A673 (cell line): ENCODE measurements around the gene NECTIN4. TPM values are rescaled to one million over a fixed set of nuclear protein-coding genes. Genes with fewer than 3 reads are reported as not detected.

Experiments used
- BruUV-seq: library from RNA; stranded (reverse); fragments of 400-500 nt; replicated peaks from 2 replicates; lab custom pipeline; 2021; lab: Mats Ljungman, UMichigan
- CTCF ChIA-PET: fragments of 300-600 bp; sonication (Branson Sonifier 250); formaldehyde crosslinking; loops from one replicate; lab custom pipeline; 2022; ENCODE audit warnings: antibody characterized with exemption; lab: Charles Lee
- POLR2A ChIA-PET: fragments of 300-600 bp; sonication (Branson Sonifier 250); formaldehyde crosslinking; loops from one replicate; lab custom pipeline; 2022; ENCODE audit warnings: antibody characterized with exemption; ENCODE audit not compliant: low non-redundant PET; lab: Charles Lee
- DNase-seq: peaks from one replicate; pipeline ENCODE4 v3.0.0-alpha.2; 2015; ENCODE audit warnings: low spot score
- H3K27ac ChIP-seq: fragments of 200-600 bp; sonication (generic); 2 replicates; pipeline ENCODE4 v1.5.1; 2016; ENCODE audit warnings: mixed run types, low read depth, mild to moderate bottlenecking, mixed read lengths, antibody characterized with exemption, low read length; ENCODE audit not compliant: poor library complexity, severe bottlenecking
- H3K27me3 ChIP-seq: fragments of 200-600 bp; sonication (generic); replicated peaks from 2 replicates; pipeline ENCODE4 v1.6.1; 2017; ENCODE audit warnings: mixed run types, low read depth, mild to moderate bottlenecking, mixed read lengths, antibody characterized with exemption, low read length; ENCODE audit not compliant: insufficient read depth, poor library complexity
- H3K36me3 ChIP-seq: fragments of 200-600 bp; sonication (generic); 2 replicates; pipeline ENCODE4 v1.6.1; 2016; ENCODE audit warnings: mixed run types, mild to moderate bottlenecking, mixed read lengths, antibody characterized with exemption, low read length; ENCODE audit not compliant: insufficient read depth, poor library complexity, severe bottlenecking
- H3K4me1 ChIP-seq: fragments of 200-600 bp; sonication (generic); 2 replicates; pipeline ENCODE4 v1.6.1; 2017; ENCODE audit warnings: mixed run types, mild to moderate bottlenecking, mixed read lengths, antibody characterized with exemption, low read length; ENCODE audit not compliant: insufficient read depth, poor library complexity, severe bottlenecking
- H3K4me3 ChIP-seq: fragments of 200-600 bp; sonication (generic); 2 replicates; pipeline ENCODE4 v1.5.1; 2016; ENCODE audit warnings: low read depth, mixed run types, mild to moderate bottlenecking, mixed read lengths, low read length; ENCODE audit not compliant: poor library complexity, severe bottlenecking
- H3K9me3 ChIP-seq: fragments of 200-600 bp; sonication (generic); 2 replicates; pipeline ENCODE4 v1.6.1; 2016; ENCODE audit warnings: mixed run types, low read depth, mild to moderate bottlenecking, mixed read lengths, antibody characterized with exemption, low read length; ENCODE audit not compliant: poor library complexity, severe bottlenecking
- EZH2 ChIP-seq: fragments of 200-600 bp; sonication (generic); IDR thresholded peaks from 2 replicates; pipeline ENCODE4 v1.6.1; 2017; ENCODE audit warnings: borderline replicate concordance, low read depth, mild to moderate bottlenecking, mixed read lengths, antibody characterized with exemption, low read length; ENCODE audit not compliant: poor library complexity, severe bottlenecking
- intact Hi-C: fragments of 100-400 bp; cut with micrococcal nuclease; formaldehyde crosslinking; loops from one replicate; pipeline ENCODE4 v1.10.0; 2022; ENCODE audit not compliant: unreplicated experiment
- total RNA-seq: library from RNA; stranded (reverse); gene quantifications from 2 replicates; pipeline ENCODE4 v1.2.3, GENCODE V29; 2021
- TF ChIP-seq, protein P1 (sequence below): fragments of 300-800, 200-600 bp; sonication (generic); conservative IDR thresholded peaks from 2 replicates; pipeline ENCODE4 v1.5.1; 2017; ENCODE audit warnings: low read depth, mild to moderate bottlenecking, antibody characterized with exemption, low read length, moderate library complexity, mixed read lengths

NECTIN4 gene
- total RNA-seq, 1 experiment from 2014 or later: not detected

DNA sequence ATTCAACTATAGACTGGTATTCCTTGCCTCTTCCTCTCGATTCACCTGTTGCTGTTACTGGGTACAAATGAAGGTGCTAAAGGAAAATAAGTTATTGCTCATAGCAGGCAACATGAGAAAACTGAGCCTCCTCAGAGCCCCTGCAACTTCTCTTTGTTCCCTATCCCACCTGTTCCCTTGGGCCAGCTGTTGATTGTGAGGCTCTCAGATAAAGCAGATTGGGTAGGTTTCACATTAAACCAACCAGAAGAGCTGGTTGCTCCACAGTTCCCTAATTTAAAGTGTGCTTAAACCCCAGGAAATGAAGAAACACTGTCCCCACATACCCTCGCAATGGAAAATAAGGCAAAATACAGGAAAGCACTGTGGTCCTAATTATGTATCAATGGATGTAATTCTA lies 38.3 kb upstream of the NECTIN4 start:
- POLR2A ChIA-PET: no interaction called here

DNA sequence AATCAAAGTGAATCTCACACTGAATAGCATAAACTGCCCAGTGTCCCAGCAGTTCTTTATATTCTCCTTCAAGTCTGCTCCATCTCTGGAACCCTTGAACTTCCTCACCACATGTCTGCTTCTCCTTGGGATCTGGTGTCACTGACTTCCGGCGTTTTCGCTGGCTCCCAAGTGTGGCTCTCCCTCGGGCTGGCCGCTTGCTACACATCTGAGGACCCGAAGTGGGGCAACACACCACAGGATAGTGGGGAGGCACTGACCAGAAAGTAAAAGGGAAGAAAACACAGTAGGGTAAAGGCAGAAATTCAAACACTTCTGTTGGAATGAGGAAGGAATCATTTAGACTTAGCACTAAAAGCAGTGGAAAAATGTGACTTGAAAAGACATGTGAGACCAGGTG lies 33.6 kb upstream of the NECTIN4 start:
- H3K36me3 ChIP-seq: peaks cover 70% of the 10 kb centered on the region
- peaks cover 9% of the 10 kb centered on the region for H3K4me1 ChIP-seq
- intact Hi-C loops: no loop called here
- no TSS peak for BruUV-seq
- POLR2A ChIA-PET: no interaction called here
- no peaks in the 10 kb centered on the region for H3K9me3 ChIP-seq
- no peak for DNase-seq
- no peaks in the 10 kb centered on the region for H3K27me3 ChIP-seq
- TF ChIP-seq EZH2: no peak
- TF ChIP-seq, protein P1, sequence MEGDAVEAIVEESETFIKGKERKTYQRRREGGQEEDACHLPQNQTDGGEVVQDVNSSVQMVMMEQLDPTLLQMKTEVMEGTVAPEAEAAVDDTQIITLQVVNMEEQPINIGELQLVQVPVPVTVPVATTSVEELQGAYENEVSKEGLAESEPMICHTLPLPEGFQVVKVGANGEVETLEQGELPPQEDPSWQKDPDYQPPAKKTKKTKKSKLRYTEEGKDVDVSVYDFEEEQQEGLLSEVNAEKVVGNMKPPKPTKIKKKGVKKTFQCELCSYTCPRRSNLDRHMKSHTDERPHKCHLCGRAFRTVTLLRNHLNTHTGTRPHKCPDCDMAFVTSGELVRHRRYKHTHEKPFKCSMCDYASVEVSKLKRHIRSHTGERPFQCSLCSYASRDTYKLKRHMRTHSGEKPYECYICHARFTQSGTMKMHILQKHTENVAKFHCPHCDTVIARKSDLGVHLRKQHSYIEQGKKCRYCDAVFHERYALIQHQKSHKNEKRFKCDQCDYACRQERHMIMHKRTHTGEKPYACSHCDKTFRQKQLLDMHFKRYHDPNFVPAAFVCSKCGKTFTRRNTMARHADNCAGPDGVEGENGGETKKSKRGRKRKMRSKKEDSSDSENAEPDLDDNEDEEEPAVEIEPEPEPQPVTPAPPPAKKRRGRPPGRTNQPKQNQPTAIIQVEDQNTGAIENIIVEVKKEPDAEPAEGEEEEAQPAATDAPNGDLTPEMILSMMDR: no peak
- no peak overlapping the region for H3K4me3 ChIP-seq
- H3K27ac ChIP-seq: no peak overlapping the region
- CTCF ChIA-PET: interaction anchor here (0.6 kb wide), 1 partner anchor 155 kb away, joined by 6 read pairs; no protein-coding TSS in a partner anchor

More for the DNA sequence above, 38.3 kb upstream of the NECTIN4 start:
- Histone ChIP-seq H3K4me3 (no peak overlapping the region), H3K4me1 (peaks cover 11% of the 10 kb centered on the region), H3K9me3 (no peaks in the 10 kb centered on the region), H3K27me3 (no peaks in the 10 kb centered on the region), H3K36me3 (peaks cover 65% of the 10 kb centered on the region), H3K27ac (no peak overlapping the region)
- intact Hi-C loops: no loop called here
- no TSS peak for BruUV-seq
- DNase-seq: no peak
- CTCF ChIA-PET: interaction anchor here (0.6 kb wide), 1 partner anchor 30 kb away, joined by 3 read pairs; the partner anchor contains the start of gene KLHDC9
- TF ChIP-seq, protein P1: no peak
- TF ChIP-seq EZH2: no peak

DNA sequence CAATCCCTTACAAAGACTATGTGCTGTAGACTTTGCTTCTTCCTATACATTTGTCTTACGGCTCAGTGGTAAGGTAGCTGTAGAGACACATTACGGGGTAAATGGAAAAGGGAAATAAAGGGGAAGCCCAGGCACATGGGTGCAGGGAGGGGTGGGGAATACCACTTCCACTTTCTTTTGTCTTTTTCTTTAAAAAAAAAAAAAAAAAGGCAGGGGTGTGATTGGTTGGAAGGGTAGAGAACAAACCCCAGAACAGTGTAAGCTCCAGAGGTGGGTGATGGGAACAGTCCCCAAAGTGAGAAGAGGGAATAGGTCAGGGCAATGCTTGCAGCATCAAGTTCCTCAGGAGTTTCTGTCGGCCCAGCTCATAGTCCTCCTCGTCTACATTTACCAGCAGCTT lies 32.5 kb upstream of the NECTIN4 start:
- no peak for DNase-seq
- no peaks in the 10 kb centered on the region for H3K27me3 ChIP-seq
- ChIA-PET POLR2A (interaction anchor here (0.7 kb wide), 1 partner anchor 77 kb away, joined by 5 read pairs; the partner anchor contains the start of gene ADAMTS4), CTCF (no interaction called here)
- BruUV-seq: no TSS peak
- H3K9me3 ChIP-seq: no peaks in the 10 kb centered on the region
- H3K27ac ChIP-seq: no peak overlapping the region
- TF ChIP-seq, protein P1: no peak
- TF ChIP-seq EZH2: no peak
- peaks cover 12% of the 10 kb centered on the region for H3K4me1 ChIP-seq
- H3K4me3 ChIP-seq: no peak overlapping the region
- intact Hi-C loops: no loop called here
- H3K36me3 ChIP-seq: peaks cover 59% of the 10 kb centered on the region
